CD4-positive, alpha-beta T cell (primary cell): ENCODE results near the gene ECEL1. TPM values are rescaled to one million over a fixed set of nuclear protein-coding genes. Genes with fewer than 3 reads are reported as not detected.
"Not testable (repeated sequence)": the region's sequence is repeated elsewhere in the genome, so short reads cannot be mapped to it uniquely, and the experiment has no call there.

Source experiments
- ATAC-seq: fragments of 200-7000 bp; cut with Tn5 transposase; one replicate; pipeline ENCODE4 v1.10.0; 2022; ENCODE audit warnings: mild to moderate bottlenecking; ENCODE audit not compliant: poor library complexity
- CTCF ChIA-PET: fragments of 350-600 bp; sonication (Branson Sonifier 250); formaldehyde crosslinking; loops from one replicate; lab custom pipeline; 2021; ENCODE audit warnings: antibody characterized with exemption, inconsistent platforms; lab: Charles Lee
- POLR2A ChIA-PET: fragments of 350-600 bp; sonication (Branson Sonifier 250); formaldehyde crosslinking; loops from one replicate; lab custom pipeline; 2021; ENCODE audit warnings: antibody characterized with exemption, inconsistent platforms; lab: Charles Lee
- DNase-seq, 14 experiments: peaks; one replicate each; pipeline ENCODE4 v3.0.0-alpha.2; 2013 to 2020; ENCODE audit warnings: mixed read lengths in 2 of 14
- H3K27ac ChIP-seq, 2 donors: one replicate each; pipeline versions ENCODE4 v1.5.1 to v1.7.0; 2013; ENCODE audit warnings: low read length in 2 of 2, low read depth in 1 of 2, mild to moderate bottlenecking in 1 of 2
- H3K27me3 ChIP-seq, 2 experiments: 1 replicate in 1 of 2; 2 replicates in 1 of 2; pipeline versions ENCODE4 v1.6.1 to v1.7.0; 2013; ENCODE audit warnings: low read length in 2 of 2, control low read depth in 1 of 2, mild to moderate bottlenecking in 1 of 2, moderate library complexity in 1 of 2; ENCODE audit not compliant: insufficient read depth in 2 of 2, control insufficient read depth in 1 of 2
- H3K36me3 ChIP-seq: one replicate; pipeline ENCODE4 v1.6.1; 2013; ENCODE audit warnings: low read length, control low read depth; ENCODE audit not compliant: insufficient read depth
- H3K4me1 ChIP-seq: one replicate; pipeline ENCODE4 v1.6.1; 2013; ENCODE audit warnings: low read length, control low read depth; ENCODE audit not compliant: insufficient read depth
- H3K4me3 ChIP-seq: one replicate; pipeline ENCODE4 v1.5.1; 2013; ENCODE audit warnings: mild to moderate bottlenecking, low read length, moderate library complexity
- H3K9me3 ChIP-seq, 2 experiments: 1 replicate in 1 of 2; 2 replicates in 1 of 2; pipeline versions ENCODE4 v1.6.1 to v1.7.0; 2013; ENCODE audit warnings: low read length in 2 of 2, mild to moderate bottlenecking in 2 of 2, control low read depth in 1 of 2, moderate library complexity in 1 of 2; ENCODE audit not compliant: control insufficient read depth in 1 of 2, insufficient read depth in 1 of 2
- H3K27ac Mint-ChIP-seq: one replicate; pipeline ENCODE4 v1.8.0; 2020; ENCODE audit warnings: mixed read lengths
- H3K27me3 Mint-ChIP-seq: one replicate; pipeline ENCODE4 v1.8.0; 2021; ENCODE audit warnings: mixed read lengths
- H3K36me3 Mint-ChIP-seq: one replicate; pipeline ENCODE4 v1.8.0; 2021; ENCODE audit warnings: low read depth, mixed read lengths
- H3K4me1 Mint-ChIP-seq: one replicate; pipeline ENCODE4 v1.8.0; 2021; ENCODE audit warnings: low read depth, mixed read lengths
- H3K4me3 Mint-ChIP-seq: one replicate; pipeline ENCODE4 v1.8.0; 2020; ENCODE audit warnings: mild to moderate bottlenecking, mixed read lengths
- H3K9me3 Mint-ChIP-seq: one replicate; pipeline ENCODE4 v1.8.0; 2020; ENCODE audit warnings: mixed read lengths
- intact Hi-C, 2 experiments: fragments of 100-400 bp; cut with DNase I in 1 of 2; cut with micrococcal nuclease in 1 of 2; formaldehyde crosslinking; loops; one replicate each; pipeline versions ENCODE4 v1.15.1 to v1.9.0; 2023 to 2025; cut with DNase I, micrococcal nuclease
- total RNA-seq, 174 experiments: library from RNA in 2 of 174; stranded (reverse) in 2 of 174; gene quantifications; one replicate each; pipeline ENCODE4 v1.2.3 and lab custom pipeline; 2021 to 2026
- TF ChIP-seq, protein P1 (sequence below): fragments of 200-600 bp; IDR thresholded peaks from one replicate; pipeline ENCODE4 v1.8.0; 2022; ENCODE audit warnings: antibody characterized with exemption, mild to moderate bottlenecking

Gene ECEL1
- total RNA-seq, 2 experiments from 2014 or later: not detected

DNA sequence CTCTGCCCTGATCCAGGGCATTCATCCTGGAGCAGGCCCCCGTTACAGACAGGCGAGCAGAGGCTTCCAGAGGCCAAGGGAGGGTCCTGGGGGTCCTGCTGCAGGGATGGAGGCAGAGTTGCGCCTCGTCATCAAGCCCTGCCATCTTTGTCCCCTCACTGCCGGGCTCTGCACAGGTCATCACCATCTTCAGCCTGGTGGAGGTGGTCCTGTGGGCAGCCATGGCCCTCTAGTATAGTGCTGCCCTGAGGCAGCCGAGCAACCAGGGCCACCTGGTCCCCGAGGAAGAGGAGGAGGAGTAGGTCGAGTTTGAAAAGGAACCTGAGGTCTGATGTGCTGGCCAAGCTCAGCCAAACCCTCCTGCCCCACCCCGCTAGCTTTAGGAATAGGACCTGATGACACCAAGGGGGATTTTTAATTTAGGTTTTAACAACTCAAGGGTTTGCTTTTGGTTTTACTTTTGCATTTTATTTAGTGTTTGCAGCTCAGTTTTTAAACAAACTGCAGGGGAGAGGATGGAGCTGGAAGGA lies 40.5 kb downstream of the ECEL1 start:
- Mint-ChIP-seq H3K27me3 (no peaks in the 10 kb centered on the region), H3K9me3 (no peaks in the 10 kb centered on the region), H3K4me1 (no peaks in the 10 kb centered on the region), H3K4me3 (no peak overlapping the region), H3K27ac (no peak overlapping the region), H3K36me3 (no peaks in the 10 kb centered on the region)
- DNase-seq: no peak
- no peak for ATAC-seq
- Histone ChIP-seq H3K36me3 (no peaks in the 10 kb centered on the region), H3K27ac (no peak overlapping the region), H3K4me3 (no peak overlapping the region), H3K9me3 (no peaks in the 10 kb centered on the region), H3K4me1 (no peaks in the 10 kb centered on the region), H3K27me3 (no peaks in the 10 kb centered on the region)
- POLR2A ChIA-PET: no interaction called here
- intact Hi-C loops: loop anchor here in 1 of 2 experiments (2.0 to 10.0 kb wide), 2 partner anchors 76 to 112 kb away; no protein-coding TSS in a partner anchor
- TF ChIP-seq, protein P1, sequence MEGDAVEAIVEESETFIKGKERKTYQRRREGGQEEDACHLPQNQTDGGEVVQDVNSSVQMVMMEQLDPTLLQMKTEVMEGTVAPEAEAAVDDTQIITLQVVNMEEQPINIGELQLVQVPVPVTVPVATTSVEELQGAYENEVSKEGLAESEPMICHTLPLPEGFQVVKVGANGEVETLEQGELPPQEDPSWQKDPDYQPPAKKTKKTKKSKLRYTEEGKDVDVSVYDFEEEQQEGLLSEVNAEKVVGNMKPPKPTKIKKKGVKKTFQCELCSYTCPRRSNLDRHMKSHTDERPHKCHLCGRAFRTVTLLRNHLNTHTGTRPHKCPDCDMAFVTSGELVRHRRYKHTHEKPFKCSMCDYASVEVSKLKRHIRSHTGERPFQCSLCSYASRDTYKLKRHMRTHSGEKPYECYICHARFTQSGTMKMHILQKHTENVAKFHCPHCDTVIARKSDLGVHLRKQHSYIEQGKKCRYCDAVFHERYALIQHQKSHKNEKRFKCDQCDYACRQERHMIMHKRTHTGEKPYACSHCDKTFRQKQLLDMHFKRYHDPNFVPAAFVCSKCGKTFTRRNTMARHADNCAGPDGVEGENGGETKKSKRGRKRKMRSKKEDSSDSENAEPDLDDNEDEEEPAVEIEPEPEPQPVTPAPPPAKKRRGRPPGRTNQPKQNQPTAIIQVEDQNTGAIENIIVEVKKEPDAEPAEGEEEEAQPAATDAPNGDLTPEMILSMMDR: no peak
- CTCF ChIA-PET: no interaction called here

DNA sequence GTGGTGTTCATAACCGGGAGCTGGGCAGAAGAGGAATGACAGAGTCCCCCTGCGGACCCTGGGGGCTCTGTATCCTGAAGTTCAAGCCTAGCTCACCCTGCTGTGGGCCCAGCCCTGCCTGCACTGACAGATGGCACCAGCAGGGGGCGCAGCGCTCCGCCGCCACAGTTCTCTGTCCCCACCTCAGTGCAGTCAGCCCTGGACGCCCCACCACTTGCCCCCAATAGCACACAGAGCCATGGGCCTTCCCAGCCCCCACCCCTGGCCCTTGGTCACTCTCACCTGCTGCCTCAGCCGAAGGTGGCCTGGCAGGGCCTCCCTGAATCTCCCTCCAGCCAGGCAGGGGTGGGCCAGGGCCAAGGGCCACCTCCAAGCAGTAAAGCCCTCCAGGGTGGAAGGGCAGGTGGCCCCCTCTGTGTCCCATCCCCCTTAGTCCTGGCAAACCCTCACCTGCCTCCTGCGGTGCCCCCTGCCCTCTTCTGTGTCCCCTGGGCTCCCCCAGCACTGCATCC lies 41.3 kb downstream of the ECEL1 start:
- H3K27ac Mint-ChIP-seq, H3K27me3 ChIP-seq, POLR2A ChIA-PET, H3K27ac ChIP-seq, H3K36me3 ChIP-seq, H3K4me1 Mint-ChIP-seq, H3K36me3 Mint-ChIP-seq, H3K4me3 ChIP-seq, CTCF ChIA-PET, H3K4me3 Mint-ChIP-seq, H3K9me3 ChIP-seq, H3K4me1 ChIP-seq, H3K9me3 Mint-ChIP-seq, DNase-seq, H3K27me3 Mint-ChIP-seq: not testable (repeated sequence)
- TF ChIP-seq, protein P1: peak; percentile 15
- peak; percentile 41 for ATAC-seq
- intact Hi-C loops: loop anchor here in 1 of 2 experiments (2.0 to 10.0 kb wide), 2 partner anchors 76 to 112 kb away; no protein-coding TSS in a partner anchor

DNA sequence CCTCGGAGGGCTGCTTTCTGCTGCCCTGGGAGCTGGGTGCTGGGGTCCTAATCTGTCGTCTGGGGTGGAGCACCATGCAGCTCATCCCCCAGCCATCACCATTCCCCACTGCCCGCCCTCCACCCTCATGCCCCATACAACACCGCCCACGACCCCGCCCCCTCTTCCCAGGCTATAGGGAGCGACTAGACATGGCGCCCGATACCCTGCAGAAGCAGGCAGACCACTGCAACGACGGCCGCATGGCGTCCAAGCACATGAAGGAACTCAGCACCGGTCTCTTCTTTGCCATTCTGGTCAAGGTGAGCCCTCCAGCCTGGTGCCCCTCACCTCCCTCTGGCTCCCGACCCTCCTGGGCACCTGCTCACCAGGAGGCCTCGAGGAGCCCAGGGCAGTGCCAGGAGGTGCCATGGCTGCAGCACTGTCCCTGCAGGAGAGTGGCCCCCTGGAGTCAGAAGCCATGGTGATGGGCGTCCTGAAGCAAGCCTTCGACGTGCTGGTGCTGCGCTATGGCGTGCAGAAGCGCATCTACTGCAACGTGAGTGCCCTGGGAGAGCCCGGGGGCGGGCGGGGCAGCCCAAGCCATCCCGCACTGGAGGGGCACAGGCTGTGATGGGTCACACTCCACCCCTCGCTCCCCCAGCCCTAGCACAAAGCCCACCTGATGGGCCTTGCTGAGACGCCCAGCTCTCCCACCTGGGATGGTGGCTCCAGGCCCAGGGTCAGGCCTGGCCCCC lies 42.3 kb downstream of the ECEL1 start:
- DNase-seq, H3K36me3 ChIP-seq, H3K27ac Mint-ChIP-seq, H3K4me1 Mint-ChIP-seq, H3K36me3 Mint-ChIP-seq, H3K27ac ChIP-seq, H3K27me3 ChIP-seq, POLR2A ChIA-PET, H3K9me3 ChIP-seq, ATAC-seq, H3K9me3 Mint-ChIP-seq, H3K4me1 ChIP-seq, H3K27me3 Mint-ChIP-seq, H3K4me3 ChIP-seq, H3K4me3 Mint-ChIP-seq: not testable (repeated sequence)
- intact Hi-C loops: loop anchor here in 1 of 2 experiments (10.0 kb wide), 1 partner anchor 111 kb away; no protein-coding TSS in a partner anchor
- CTCF ChIA-PET: interaction anchor here (0.6 to 1.1 kb wide), 2 partner anchors 76 to 695 kb away, joined by 3 read pairs; no protein-coding TSS in a partner anchor
